Transverse colon (tissue), 4 donors: ENCODE measurements around the gene SPIRE2. TPM values are rescaled to one million over a fixed set of nuclear protein-coding genes. Genes with fewer than 3 reads are reported as not detected.

ENCODE experiments used
- DNase-seq: peaks from one replicate; pipeline ENCODE4 v3.0.0-alpha.2; 2019
- H3K27ac ChIP-seq, 4 donors: fragments of 200-600 bp; sonication (generic); 2 replicates each; pipeline ENCODE4 v1.5.1; 2016 to 2018; ENCODE audit warnings: inconsistent platforms in 4 of 4
- H3K27me3 ChIP-seq: fragments of 200-600 bp; sonication (generic); 2 replicates; pipeline ENCODE4 v1.5.1; 2017; ENCODE audit warnings: inconsistent platforms
- H3K36me3 ChIP-seq, 4 donors: fragments of 200-600 bp; sonication (generic); 2 replicates each; pipeline ENCODE4 v1.5.1; 2017 to 2019; ENCODE audit warnings: inconsistent platforms in 4 of 4
- H3K4me1 ChIP-seq, 4 donors: fragments of 200-600 bp; sonication (generic); 2 replicates each; pipeline ENCODE4 v1.5.1; 2017 to 2020; ENCODE audit warnings: inconsistent platforms in 4 of 4
- H3K4me3 ChIP-seq, 4 donors: fragments of 200-600 bp; sonication (generic); 1 replicate in 1 of 4; 2 replicates in 3 of 4; pipeline versions ENCODE4 v1.5.1 to v1.6.1; 2017 to 2019; ENCODE audit warnings: inconsistent platforms in 4 of 4
- H3K9me3 ChIP-seq, 2 donors: fragments of 200-600 bp; sonication (generic); 2 replicates each; pipeline ENCODE4 v1.5.1; 2017 to 2019; ENCODE audit warnings: inconsistent platforms in 2 of 2
- EP300 ChIP-seq: sonication (generic); formaldehyde crosslinking; IDR thresholded peaks from one replicate; pipeline ENCODE4 v1.6.1; 2017; ENCODE audit warnings: antibody characterized with exemption, low read depth
- POLR2A ChIP-seq: fragments of 450-650 bp; IDR thresholded peaks from one replicate; pipeline ENCODE4 v1.6.1; 2016; ENCODE audit warnings: antibody characterized with exemption, mild to moderate bottlenecking, moderate library complexity
- POLR2AphosphoS5 ChIP-seq, 3 donors: sonication (generic); formaldehyde crosslinking; IDR thresholded peaks; one replicate each; pipeline ENCODE4 v1.6.1; 2016; ENCODE audit warnings: antibody characterized with exemption in 3 of 3
- WGBS, 2 donors: methylation state at CpG; one replicate each; pipeline ENCODE4 v1.1.5; 2018; ENCODE audit warnings: low coverage in 1 of 2; 5-methylcytosine and 5-hydroxymethylcytosine counted together
- in situ Hi-C, 4 donors: fragments of 200-750 bp; cut with MboI; loops; one replicate each; pipeline versions ENCODE4 v1.15.0 to v1.15.1; 2017; ENCODE audit warnings: low sequenced_read_pairs in 3 of 4, low pct_ligation_motif_present in 1 of 4, low pct_unique_long_range_greater_than_20kb in 1 of 4
- intact Hi-C: fragments of 100-400 bp; cut with DNase I; formaldehyde crosslinking; loops from one replicate; pipeline ENCODE4 v1.15.1; 2023; ENCODE audit warnings: low total_unique reads
- total RNA-seq, 4 donors: library from RNA; depleted of rRNA; stranded (reverse); fragments of >200 nt; gene quantifications; one replicate each; pipeline ENCODE4 v1.1.0, GENCODE V29; 2016
- TF ChIP-seq, protein P1 (sequence below), 5 experiments: fragments of 200-600 bp in 3 of 5; fragments of 450-650 bp in 2 of 5; sonication (generic) in 3 of 5; IDR thresholded peaks; 1 replicate in 2 of 5; 2 replicates in 3 of 5; pipeline ENCODE4 v1.5.1; 2016 to 2017; ENCODE audit warnings: antibody characterized with exemption in 5 of 5, inconsistent platforms in 3 of 5, mild to moderate bottlenecking in 2 of 5, moderate library complexity in 1 of 5

SPIRE2 gene
- total RNA-seq, 4 donors from 2014 or later = 79.6 to 190 (median 131) TPM

DNA sequence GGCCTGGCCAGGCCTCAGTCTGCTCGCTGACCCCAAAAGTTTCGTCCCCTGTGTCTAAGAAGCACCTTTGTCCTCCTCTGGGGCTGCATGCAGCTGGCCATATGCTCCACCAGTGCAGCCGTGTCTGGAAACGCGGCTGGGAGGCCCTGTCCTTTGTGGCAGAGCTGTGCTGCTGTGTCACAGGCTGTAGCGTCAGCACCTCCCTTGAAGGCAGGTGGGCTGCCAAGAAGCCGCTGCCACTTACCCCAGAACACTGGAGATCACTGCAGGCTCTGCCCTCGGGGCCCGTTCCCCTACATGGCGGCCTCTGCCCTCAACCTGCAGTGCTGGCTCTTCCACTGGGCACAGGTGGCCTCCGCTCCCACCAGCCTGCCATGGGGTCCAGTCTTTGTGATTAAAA is 74.7 kb downstream of the SPIRE2 start:
- H3K4me3 ChIP-seq = no peak overlapping the region
- 80% methylated on average over 11 of the region's 11 CpGs; no CpG with 5 or more reads in 1 of the 2 donors for WGBS, 2 donors
- TF ChIP-seq POLR2AphosphoS5 (IDR thresholded peaks at IDR 0.05) (no peak), POLR2A (no peak), EP300 (no peak)
- TF ChIP-seq, protein P1, sequence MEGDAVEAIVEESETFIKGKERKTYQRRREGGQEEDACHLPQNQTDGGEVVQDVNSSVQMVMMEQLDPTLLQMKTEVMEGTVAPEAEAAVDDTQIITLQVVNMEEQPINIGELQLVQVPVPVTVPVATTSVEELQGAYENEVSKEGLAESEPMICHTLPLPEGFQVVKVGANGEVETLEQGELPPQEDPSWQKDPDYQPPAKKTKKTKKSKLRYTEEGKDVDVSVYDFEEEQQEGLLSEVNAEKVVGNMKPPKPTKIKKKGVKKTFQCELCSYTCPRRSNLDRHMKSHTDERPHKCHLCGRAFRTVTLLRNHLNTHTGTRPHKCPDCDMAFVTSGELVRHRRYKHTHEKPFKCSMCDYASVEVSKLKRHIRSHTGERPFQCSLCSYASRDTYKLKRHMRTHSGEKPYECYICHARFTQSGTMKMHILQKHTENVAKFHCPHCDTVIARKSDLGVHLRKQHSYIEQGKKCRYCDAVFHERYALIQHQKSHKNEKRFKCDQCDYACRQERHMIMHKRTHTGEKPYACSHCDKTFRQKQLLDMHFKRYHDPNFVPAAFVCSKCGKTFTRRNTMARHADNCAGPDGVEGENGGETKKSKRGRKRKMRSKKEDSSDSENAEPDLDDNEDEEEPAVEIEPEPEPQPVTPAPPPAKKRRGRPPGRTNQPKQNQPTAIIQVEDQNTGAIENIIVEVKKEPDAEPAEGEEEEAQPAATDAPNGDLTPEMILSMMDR (IDR thresholded peaks at IDR 0.05) = no peak
- no peaks in the 10 kb centered on the region for H3K4me1 ChIP-seq
- no peak overlapping the region for H3K27ac ChIP-seq
- no peaks in the 10 kb centered on the region for H3K9me3 ChIP-seq
- H3K36me3 ChIP-seq = peaks cover 0 to 59% (median 28%) of the 10 kb centered on the region in 4 donors
- DNase-seq = no peak
- in situ Hi-C loops = no loop called here
- intact Hi-C loops = no loop called here
- no peaks in the 10 kb centered on the region for H3K27me3 ChIP-seq

DNA sequence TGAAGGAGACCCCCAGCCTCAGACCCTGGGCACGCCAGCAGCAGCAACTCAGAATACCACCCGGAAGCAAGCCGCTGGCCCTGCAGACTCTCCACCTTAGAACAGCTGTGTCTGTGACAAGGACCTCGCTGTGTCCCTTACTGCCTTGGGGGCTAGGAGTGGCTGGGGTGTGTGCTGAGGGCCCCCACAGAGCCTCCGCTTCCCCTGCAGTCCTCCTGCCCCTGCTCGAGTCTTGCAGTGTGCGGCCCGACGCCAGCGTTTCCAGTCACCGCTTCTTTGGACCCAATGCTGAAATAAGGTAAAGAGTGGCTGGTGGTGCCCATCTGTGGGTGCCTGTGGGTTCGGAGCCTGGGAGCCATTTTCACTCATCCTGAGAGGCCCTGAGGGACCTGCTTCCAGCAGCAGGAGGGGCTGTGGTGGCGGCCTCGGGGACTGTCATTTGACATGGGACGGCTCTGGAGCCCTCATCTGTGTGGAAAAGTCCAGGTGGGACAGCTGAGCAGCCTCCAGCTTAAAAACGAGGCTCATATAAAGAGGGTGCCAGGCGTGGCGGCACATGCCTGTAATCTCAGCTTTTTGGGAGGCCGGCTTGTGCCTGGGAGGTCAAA is 75.7 kb downstream of the SPIRE2 start:
- Histone ChIP-seq H3K36me3 (peaks cover 0 to 54% (median 28%) of the 10 kb centered on the region in 4 donors), H3K4me1 (no peaks in the 10 kb centered on the region), H3K9me3 (no peaks in the 10 kb centered on the region), H3K4me3 (no peak overlapping the region), H3K27me3 (no peaks in the 10 kb centered on the region), H3K27ac (no peak overlapping the region)
- no peak for DNase-seq
- intact Hi-C loops = no loop called here
- TF ChIP-seq POLR2A (no peak), EP300 (no peak), POLR2AphosphoS5 (IDR thresholded peaks at IDR 0.05) (no peak)
- TF ChIP-seq, protein P1 (IDR thresholded peaks at IDR 0.05) = no peak
- in situ Hi-C loops = no loop called here
- WGBS, 2 donors = 92% methylated on average over 19 of the region's 19 CpGs; no CpG with 5 or more reads in 1 of the 2 donors

DNA sequence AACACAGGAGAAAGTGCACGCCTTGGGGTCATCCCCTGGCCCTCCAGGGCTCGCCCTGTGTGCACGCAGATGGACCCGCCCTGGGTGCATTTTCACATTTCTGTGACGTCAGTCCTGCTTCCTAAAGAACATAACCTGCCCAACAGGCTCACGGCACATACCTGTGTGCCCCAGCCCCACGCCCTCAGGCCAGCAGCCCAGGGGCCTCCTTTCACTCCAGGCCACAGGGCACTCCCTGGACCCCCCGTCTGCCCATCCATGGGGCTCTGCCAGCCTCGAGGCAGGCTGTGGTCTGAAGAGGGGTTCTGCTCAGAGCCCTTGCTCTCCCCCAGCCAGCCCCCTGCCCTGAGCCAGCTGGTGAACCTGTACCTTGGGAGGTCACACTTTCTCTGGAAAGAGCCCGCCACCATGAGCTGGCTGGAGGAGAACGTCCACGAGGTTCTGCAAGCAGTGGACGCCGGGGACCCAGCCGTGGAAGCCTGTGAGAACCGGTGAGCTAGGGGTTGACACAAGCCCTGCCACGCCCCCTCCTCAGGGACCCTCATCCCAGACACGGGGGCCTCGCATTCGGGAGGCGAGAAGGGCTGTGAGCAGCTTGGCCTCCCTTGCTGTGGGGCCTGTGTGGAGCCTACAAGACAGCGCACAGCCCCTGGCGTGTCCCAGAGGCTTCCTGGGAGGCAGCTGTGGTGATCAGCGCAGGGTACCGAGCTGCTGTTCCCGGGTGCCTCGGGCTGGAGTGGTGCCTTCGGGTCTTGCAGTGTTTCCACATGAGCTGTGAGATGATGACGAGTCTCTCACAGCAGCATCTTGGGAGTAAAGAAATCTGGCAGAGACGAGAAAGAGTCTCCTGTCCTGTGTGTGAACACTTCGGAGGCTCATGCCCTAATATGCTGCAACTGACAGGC is 76.6 kb downstream of the SPIRE2 start:
- TF ChIP-seq, protein P1 (IDR thresholded peaks at IDR 0.05) = no peak
- TF ChIP-seq POLR2AphosphoS5 (IDR thresholded peaks at IDR 0.05) = no peak
- no peak for TF ChIP-seq POLR2A
- TF ChIP-seq EP300 = no peak
- H3K4me3 ChIP-seq = no peak overlapping the region
- intact Hi-C loops (no loop called here), in situ Hi-C loops (no loop called here)
- H3K36me3 ChIP-seq = peaks cover 0 to 47% (median 24%) of the 10 kb centered on the region in 4 donors
- no peak for DNase-seq
- H3K27me3 ChIP-seq = no peaks in the 10 kb centered on the region
- no peak overlapping the region for H3K27ac ChIP-seq
- no peaks in the 10 kb centered on the region for H3K9me3 ChIP-seq
- WGBS, 2 donors = 89% methylated on average over 31 of the region's 31 CpGs; no CpG with 5 or more reads in 1 of the 2 donors
- peaks cover 0 to 1% (median 0%) of the 10 kb centered on the region in 4 donors for H3K4me1 ChIP-seq

DNA sequence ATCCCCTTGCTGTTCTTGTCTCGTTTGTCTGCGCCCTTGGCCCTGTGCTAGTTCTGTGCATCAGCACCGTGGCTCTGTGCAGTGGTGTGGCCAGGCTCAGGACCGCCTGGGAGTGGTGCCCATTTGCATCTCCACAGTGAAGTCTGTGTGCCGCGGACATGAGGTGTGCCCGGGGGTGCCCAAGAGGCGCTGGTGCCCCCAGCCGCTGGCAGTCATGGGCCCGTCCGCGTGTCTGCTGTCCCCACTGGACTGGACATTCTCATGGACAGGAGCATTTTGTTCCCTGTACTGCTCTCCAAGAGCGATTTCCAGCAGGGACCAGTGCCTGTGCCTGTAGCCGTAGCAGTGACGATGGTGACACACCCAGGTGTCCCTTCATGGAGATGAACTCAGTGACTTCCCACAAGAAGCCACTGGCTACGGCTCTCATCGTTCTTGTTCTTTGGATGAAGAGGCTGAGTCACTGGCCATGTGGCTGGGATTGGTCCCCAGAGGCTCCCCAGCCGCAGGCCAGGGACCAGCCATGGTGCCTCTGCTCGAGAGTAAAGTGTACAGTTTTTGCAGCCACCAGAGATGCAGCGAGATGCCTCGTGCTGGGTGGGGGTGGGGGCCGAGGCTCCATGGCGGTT is 77.3 kb downstream of the SPIRE2 start:
- in situ Hi-C loops = no loop called here
- WGBS, 2 donors = 94% methylated on average over 20 of the region's 23 CpGs; no CpG with 5 or more reads in 1 of the 2 donors

More for the DNA sequence above, 77.3 kb downstream of the SPIRE2 start:
- DNase-seq = no peak
- H3K27ac ChIP-seq = no peak overlapping the region
- TF ChIP-seq EP300 (no peak), POLR2AphosphoS5 (IDR thresholded peaks at IDR 0.05) (no peak), POLR2A (no peak)
- TF ChIP-seq, protein P1 (IDR thresholded peaks at IDR 0.05) = no peak
- H3K9me3 ChIP-seq = no peaks in the 10 kb centered on the region
- H3K36me3 ChIP-seq = peaks cover 0 to 40% (median 20%) of the 10 kb centered on the region in 4 donors
- H3K4me1 ChIP-seq = peaks cover 0 to 5% (median 2%) of the 10 kb centered on the region in 4 donors
- no peak overlapping the region for H3K4me3 ChIP-seq
- intact Hi-C loops = no loop called here
- no peaks in the 10 kb centered on the region for H3K27me3 ChIP-seq
